ENCODE data around the gene PKDCC. TPM values are rescaled to one million over a fixed set of nuclear protein-coding genes. Genes with fewer than 3 reads are reported as not detected.

PKDCC gene
- total RNA-seq, 1 donor from 2014 or later, result not detected

DNA sequence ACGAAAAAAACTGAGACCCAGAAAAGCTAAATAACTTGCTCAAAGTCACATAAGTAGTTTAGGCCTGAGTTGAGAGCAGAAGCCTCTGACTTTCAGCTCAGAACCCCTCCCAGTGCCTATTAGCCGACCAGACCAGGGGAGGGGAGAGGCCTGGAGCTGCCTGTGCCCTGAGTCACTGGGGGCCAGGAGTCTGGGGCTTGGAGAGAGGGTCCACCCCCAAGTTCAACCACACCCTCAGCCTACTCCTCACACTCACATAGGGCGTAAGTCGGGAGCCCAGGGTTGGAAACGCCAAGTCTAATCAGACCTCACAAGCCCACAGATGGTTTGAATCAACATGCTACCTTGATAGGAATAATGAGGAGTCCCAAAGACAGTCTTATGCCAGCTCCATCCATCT is 12.6 kb upstream of the PKDCC start:
- Mint-ChIP-seq H3K27me3 (peaks cover 8% of the 10 kb centered on the region), H3K27ac (no peak overlapping the region), H3K36me3 (ENCODE audit: low read depth) (no peaks in the 10 kb centered on the region), H3K4me1 (no peaks in the 10 kb centered on the region), H3K4me3 (no peak overlapping the region), H3K9me3 (no peaks in the 10 kb centered on the region)
- no peak for DNase-seq
- POLR2A ChIA-PET, result no interaction called here
- ATAC-seq (ENCODE audit: low read depth), result no peak
- no peak for TF ChIP-seq CTCF (IDR thresholded peaks at IDR 0.05)
- CTCF ChIA-PET, result no interaction called here
- intact Hi-C loops (cut with micrococcal nuclease), result no loop called here

GRCh38 chr2:42036413-42036812 is 11.4 kb upstream of the PKDCC start:
- no peak for ATAC-seq (ENCODE audit: low read depth)
- no peak overlapping the region for H3K4me3 Mint-ChIP-seq
- no peak for DNase-seq
- TF ChIP-seq CTCF (IDR thresholded peaks at IDR 0.05), result no peak
- CTCF ChIA-PET, result no interaction called here
- H3K4me1 Mint-ChIP-seq, result no peaks in the 10 kb centered on the region
- intact Hi-C loops (cut with micrococcal nuclease), result no loop called here
- POLR2A ChIA-PET, result no interaction called here
- no peak overlapping the region for H3K27ac Mint-ChIP-seq
- H3K9me3 Mint-ChIP-seq, result no peaks in the 10 kb centered on the region
- no peaks in the 10 kb centered on the region for H3K36me3 Mint-ChIP-seq (ENCODE audit: low read depth)
- H3K27me3 Mint-ChIP-seq, result peaks cover 6% of the 10 kb centered on the region

- CTCF ChIA-PET, result no interaction called here
- H3K27ac Mint-ChIP-seq, result no peak overlapping the region
- no peak for DNase-seq
These were observed 10.9 kb upstream of the PKDCC start for GRCh38 chr2:42036940-42037339.

DNA sequence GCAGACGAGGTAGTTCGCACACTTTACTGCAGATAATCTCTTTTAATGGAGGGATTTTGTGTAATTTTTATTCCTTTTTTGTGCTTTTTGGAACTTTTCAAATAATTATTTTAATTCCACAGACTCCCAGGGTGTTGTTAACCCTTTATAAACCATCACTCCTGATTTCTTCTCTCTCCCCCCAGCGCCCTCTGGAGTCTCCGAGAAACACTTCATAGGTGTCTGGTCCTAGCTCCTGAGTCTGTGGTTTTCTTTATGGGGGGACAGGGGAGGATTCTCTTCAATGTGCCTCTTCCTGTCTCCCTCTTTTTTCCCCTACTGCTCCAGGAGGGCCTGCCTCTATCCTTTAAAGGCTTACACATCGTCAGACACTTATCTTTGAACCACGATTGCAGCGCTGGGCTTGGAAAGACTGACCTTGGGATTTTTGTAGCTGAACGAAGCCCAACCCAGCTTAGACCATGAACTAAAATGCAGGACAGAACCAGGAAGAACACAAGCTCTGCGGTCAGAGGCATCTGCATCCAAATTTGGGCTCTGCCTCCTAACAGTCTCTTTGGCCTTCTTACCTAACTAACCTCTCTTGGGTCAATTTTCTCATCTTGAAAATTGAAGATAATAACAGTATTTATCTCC is 7.1 kb upstream of the PKDCC start:
- CTCF ChIA-PET, result no interaction called here

More at GRCh38 chr2:42036940-42037339, 10.9 kb upstream of the PKDCC start:
- Mint-ChIP-seq H3K36me3 (ENCODE audit: low read depth) (no peaks in the 10 kb centered on the region), H3K4me1 (no peaks in the 10 kb centered on the region), H3K4me3 (no peak overlapping the region), H3K9me3 (no peaks in the 10 kb centered on the region), H3K27me3 (peaks cover 8% of the 10 kb centered on the region)
- TF ChIP-seq CTCF (IDR thresholded peaks at IDR 0.05), result no peak
- intact Hi-C loops (cut with micrococcal nuclease), result no loop called here
- no peak for ATAC-seq (ENCODE audit: low read depth)
- POLR2A ChIA-PET, result no interaction called here

More for the DNA sequence above, 7.1 kb upstream of the PKDCC start:
- intact Hi-C loops (cut with micrococcal nuclease), result no loop called here
- H3K4me3 Mint-ChIP-seq, result no peak overlapping the region
- H3K27me3 Mint-ChIP-seq, result peaks cover 29% of the 10 kb centered on the region
- DNase-seq (no peak), ATAC-seq (ENCODE audit: low read depth) (no peak)
- H3K4me1 Mint-ChIP-seq, result no peaks in the 10 kb centered on the region
- POLR2A ChIA-PET, result no interaction called here
- H3K27ac Mint-ChIP-seq, result no peak overlapping the region
- TF ChIP-seq CTCF (IDR thresholded peaks at IDR 0.05), result no peak
- no peaks in the 10 kb centered on the region for H3K36me3 Mint-ChIP-seq (ENCODE audit: low read depth)
- H3K9me3 Mint-ChIP-seq, result no peaks in the 10 kb centered on the region

All from activated B cell treated with CpG ODN at 0.5 μM for 24 hours (primary cell).